ENCODE results near the gene CD74.

DNA sequence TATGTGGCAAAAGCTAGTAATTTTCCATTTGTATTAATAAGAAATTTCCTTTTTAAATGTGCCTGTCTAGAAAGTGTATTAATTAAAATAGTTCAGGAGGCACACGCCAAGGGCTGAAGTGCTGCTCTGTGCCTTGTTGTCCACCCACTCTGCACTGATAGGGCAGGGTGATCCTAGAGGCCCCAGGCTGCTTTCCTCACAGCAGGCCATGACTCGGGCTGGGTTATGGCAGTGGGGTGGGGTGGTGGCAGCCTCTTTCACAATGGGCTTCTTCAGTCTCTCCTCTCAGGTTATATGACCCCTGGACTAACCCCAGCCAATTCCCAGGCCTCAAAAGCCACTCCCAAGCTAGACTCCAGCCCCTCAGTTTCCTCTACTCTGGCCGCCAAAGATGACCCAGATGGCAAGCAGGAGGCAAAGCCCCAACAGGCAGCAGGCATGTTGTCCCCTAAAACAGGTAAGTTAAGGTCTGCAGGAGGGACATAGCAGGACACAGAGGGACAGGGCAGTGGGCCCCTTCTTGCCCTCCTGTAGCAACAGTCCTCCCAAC, 19.5 kb downstream of the CD74 start:
- TF ChIP-seq EP300 (IDR thresholded peaks at IDR 0.05) (no peak), RFX5 (IDR thresholded peaks at IDR 0.05) (no peak), NR3C1 (IDR thresholded peaks at IDR 0.05) (no peak), KDM1A (IDR thresholded peaks at IDR 0.05; ENCODE audit: low read depth) (no peak), TP53 (CRISPR knock-in tag; IDR thresholded peaks at IDR 0.05) (no peak)
- TF ChIP-seq, protein P1, sequence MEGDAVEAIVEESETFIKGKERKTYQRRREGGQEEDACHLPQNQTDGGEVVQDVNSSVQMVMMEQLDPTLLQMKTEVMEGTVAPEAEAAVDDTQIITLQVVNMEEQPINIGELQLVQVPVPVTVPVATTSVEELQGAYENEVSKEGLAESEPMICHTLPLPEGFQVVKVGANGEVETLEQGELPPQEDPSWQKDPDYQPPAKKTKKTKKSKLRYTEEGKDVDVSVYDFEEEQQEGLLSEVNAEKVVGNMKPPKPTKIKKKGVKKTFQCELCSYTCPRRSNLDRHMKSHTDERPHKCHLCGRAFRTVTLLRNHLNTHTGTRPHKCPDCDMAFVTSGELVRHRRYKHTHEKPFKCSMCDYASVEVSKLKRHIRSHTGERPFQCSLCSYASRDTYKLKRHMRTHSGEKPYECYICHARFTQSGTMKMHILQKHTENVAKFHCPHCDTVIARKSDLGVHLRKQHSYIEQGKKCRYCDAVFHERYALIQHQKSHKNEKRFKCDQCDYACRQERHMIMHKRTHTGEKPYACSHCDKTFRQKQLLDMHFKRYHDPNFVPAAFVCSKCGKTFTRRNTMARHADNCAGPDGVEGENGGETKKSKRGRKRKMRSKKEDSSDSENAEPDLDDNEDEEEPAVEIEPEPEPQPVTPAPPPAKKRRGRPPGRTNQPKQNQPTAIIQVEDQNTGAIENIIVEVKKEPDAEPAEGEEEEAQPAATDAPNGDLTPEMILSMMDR (IDR thresholded peaks at IDR 0.05): no peak

All from A549 (cell line).